GM12801 (cell line): Measurements from ENCODE around the gene PRRT1.

Experiments used
- CTCF ChIP-seq: IDR thresholded peaks from one replicate; pipeline ENCODE4 v1.5.1; 2011; ENCODE audit warnings: control low read depth; ENCODE audit not compliant: insufficient read length; ENCODE audit errors: extremely low read depth

Gene PRRT1

GRCh38 chr6:32189742-32190053 is 38.0 kb upstream of the PRRT1 start:
- no peak for TF ChIP-seq CTCF

- TF ChIP-seq CTCF: no peak
Measured at GRCh38 chr6:32189069-32189741, 37.5 kb upstream of the PRRT1 start.

- TF ChIP-seq CTCF: no peak
Measured at GRCh38 chr6:32188381-32189068, 36.8 kb upstream of the PRRT1 start.

GRCh38 chr6:32187009-32187709 is 35.4 kb upstream of the PRRT1 start:
- TF ChIP-seq CTCF: no peak

- no peak for TF ChIP-seq CTCF
Measured at GRCh38 chr6:32184084-32184640, 32.4 kb upstream of the PRRT1 start, which contains the start of gene AGER. TSS of gene AGER (minus strand) at chr6:32184253. CDS start at chr6:32184222, 31 bp downstream.

GRCh38 chr6:32183483-32184083 is 31.8 kb upstream of the PRRT1 start:
- TF ChIP-seq CTCF: no peak

GRCh38 chr6:32183030-32183429 is 31.3 kb upstream of the PRRT1 start:
- TF ChIP-seq CTCF: no peak
